Measurements from ENCODE around the gene TTC21A. TPM values are rescaled to one million over a fixed set of nuclear protein-coding genes. Genes with fewer than 3 reads are reported as not detected.

Gene TTC21A
- total and polyA plus RNA-seq, 2 donors (not counting 1 experiment from before 2014, with no cell fraction given): 1.6 to 2.1 TPM

GRCh38 chr3:39187372-39188155 lies 80.1 kb downstream of the TTC21A start:
- H3K9me3 ChIP-seq (ENCODE audit: control insufficient read depth, insufficient read depth, low read depth, low read length): no peaks in the 10 kb centered on the region
- no peak overlapping the region for H2AFZ ChIP-seq (ENCODE audit: low read length)
- H3K27ac ChIP-seq (ENCODE audit: insufficient read depth, low read length): no peak overlapping the region
- H3K4me3 ChIP-seq (replicated peaks in 1 of 4; ENCODE audit: control extremely low read depth in 1 of 4, insufficient read depth in 1 of 4, low read depth in 3 of 4, low read length in 4 of 4): no peak overlapping the region
- H3K79me2 ChIP-seq (ENCODE audit: control insufficient read depth, insufficient read depth, low read length): no peaks in the 10 kb centered on the region
- no peak overlapping the region for H3K9ac ChIP-seq (ENCODE audit: insufficient read depth, low read length)
- no peaks in the 10 kb centered on the region for H4K20me1 ChIP-seq (ENCODE audit: control insufficient read depth, extremely low read depth, insufficient read depth, low read length)
- TF ChIP-seq CTCF (conservative IDR thresholded peaks at IDR 0.05 in 1 of 2, IDR thresholded peaks at IDR 0.05 in 1 of 2; ENCODE audit: low read depth in 1 of 2, low read length in 2 of 2) (no peak), EZH2 (IDR thresholded peaks at IDR 0.05; ENCODE audit: low read length, missing control alignments) (no peak)
- no peaks in the 10 kb centered on the region for H3K27me3 ChIP-seq (ENCODE audit: control insufficient read depth, insufficient read depth, low read length)
- H3K4me1 ChIP-seq (ENCODE audit: control insufficient read depth, extremely low read depth, insufficient read depth, low read length): no peaks in the 10 kb centered on the region
- DNase-seq (ENCODE audit: low read depth in 2 of 2): no peak
- no peaks in the 10 kb centered on the region for H3K36me3 ChIP-seq (ENCODE audit: control insufficient read depth, insufficient read depth, low read length)
- H3K4me2 ChIP-seq (ENCODE audit: extremely low read depth, insufficient read depth, low read length): no peak overlapping the region

Other genes starting within 250 kb of the TTC21A start
- under 0.01 and 0.17 TPM in 2 replicates for gene SCN11A, start 55.7 kb upstream of the TTC21A start, total RNA-seq
- 0.01 and 0.05 TPM in 2 replicates for gene SCN11A, start 55.7 kb upstream of the TTC21A start, polyA plus RNA-seq
- 41.9 and 44.9 TPM in 2 replicates for gene WDR48, start 55.7 kb upstream of the TTC21A start, total RNA-seq
- 24.8 and 35.1 TPM in 2 replicates for gene WDR48, start 55.7 kb upstream of the TTC21A start, polyA plus RNA-seq
- 27.2 and 37.5 TPM in 2 replicates for gene GORASP1, start 53 bp upstream of the TTC21A start, total RNA-seq
- gene GORASP1, start 53 bp upstream of the TTC21A start, polyA plus RNA-seq: 32.1 and 34.3 TPM in 2 replicates
- gene CSRNP1, start 45.9 kb downstream of the TTC21A start, total RNA-seq: 6.3 and 6.7 TPM in 2 replicates
- gene CSRNP1, start 45.9 kb downstream of the TTC21A start, polyA plus RNA-seq: 4.0 and 6.3 TPM in 2 replicates
- gene XIRP1, start 84.9 kb downstream of the TTC21A start, total RNA-seq: not detected in 2 replicates
- 0.03 and 0.05 TPM in 2 replicates for gene XIRP1, start 84.9 kb downstream of the TTC21A start, polyA plus RNA-seq
- gene CX3CR1, start 172.4 kb downstream of the TTC21A start, total RNA-seq: under 0.01 TPM in 1 of 2 replicates, not detected in the other
- gene CX3CR1, start 172.4 kb downstream of the TTC21A start, polyA plus RNA-seq: not detected in 2 replicates
- gene CCR8, start 222.0 kb downstream of the TTC21A start, total RNA-seq: not detected in 2 replicates
- not detected in 2 replicates for gene CCR8, start 222.0 kb downstream of the TTC21A start, polyA plus RNA-seq

Measured in fibroblast of lung (primary cell).